Right atrium auricular region (tissue), 2 donors: ENCODE results near the gene ULK4. TPM values are rescaled to one million over a fixed set of nuclear protein-coding genes. Genes with fewer than 3 reads are reported as not detected.

ENCODE experiments used
- DNase-seq: peaks from one replicate; pipeline ENCODE4 v3.0.0-alpha.2; 2019; ENCODE audit warnings: low spot score
- H3K27ac ChIP-seq, 2 donors: fragments of 200-600 bp; sonication (generic); 1 replicate in 1 of 2; 2 replicates in 1 of 2; pipeline ENCODE4 v1.5.1; 2016 to 2019
- H3K27me3 ChIP-seq, 2 donors: fragments of 200-600 bp; sonication (generic); one replicate each; pipeline versions ENCODE4 v1.5.1 to v1.6.0; 2017 to 2019
- H3K36me3 ChIP-seq: fragments of 200-600 bp; sonication (generic); one replicate; pipeline ENCODE4 v1.5.1; 2016
- H3K4me1 ChIP-seq, 2 donors: fragments of 200-600 bp; sonication (generic); one replicate each; pipeline versions ENCODE4 v1.5.1 to v1.6.0; 2017 to 2019
- H3K4me3 ChIP-seq, 2 donors: fragments of 200-600 bp; sonication (generic); 1 replicate in 1 of 2; 2 replicates in 1 of 2; pipeline ENCODE4 v1.5.1; 2017 to 2019; ENCODE audit warnings: mild to moderate bottlenecking in 1 of 2, moderate library complexity in 1 of 2
- H3K9me3 ChIP-seq, 2 donors: fragments of 200-600 bp; sonication (generic); one replicate each; pipeline ENCODE4 v1.5.1; 2019
- total RNA-seq, 2 donors: library from RNA; depleted of rRNA; stranded (reverse); fragments of >200 nt; gene quantifications; one replicate each; pipeline ENCODE4 v1.1.0, GENCODE V29; 2016
- TF ChIP-seq, protein P1 (sequence below), 2 donors: fragments of 200-600 bp; sonication (generic); IDR thresholded peaks; one replicate each; pipeline ENCODE4 v1.5.1; 2019; ENCODE audit warnings: antibody characterized with exemption in 2 of 2

Gene ULK4
- total RNA-seq, 2 donors from 2014 or later: 7.1 to 10.1 TPM

GRCh38 chr3:41234823-41235721 lies 726.8 kb downstream of the ULK4 start:
- TF ChIP-seq, protein P1, sequence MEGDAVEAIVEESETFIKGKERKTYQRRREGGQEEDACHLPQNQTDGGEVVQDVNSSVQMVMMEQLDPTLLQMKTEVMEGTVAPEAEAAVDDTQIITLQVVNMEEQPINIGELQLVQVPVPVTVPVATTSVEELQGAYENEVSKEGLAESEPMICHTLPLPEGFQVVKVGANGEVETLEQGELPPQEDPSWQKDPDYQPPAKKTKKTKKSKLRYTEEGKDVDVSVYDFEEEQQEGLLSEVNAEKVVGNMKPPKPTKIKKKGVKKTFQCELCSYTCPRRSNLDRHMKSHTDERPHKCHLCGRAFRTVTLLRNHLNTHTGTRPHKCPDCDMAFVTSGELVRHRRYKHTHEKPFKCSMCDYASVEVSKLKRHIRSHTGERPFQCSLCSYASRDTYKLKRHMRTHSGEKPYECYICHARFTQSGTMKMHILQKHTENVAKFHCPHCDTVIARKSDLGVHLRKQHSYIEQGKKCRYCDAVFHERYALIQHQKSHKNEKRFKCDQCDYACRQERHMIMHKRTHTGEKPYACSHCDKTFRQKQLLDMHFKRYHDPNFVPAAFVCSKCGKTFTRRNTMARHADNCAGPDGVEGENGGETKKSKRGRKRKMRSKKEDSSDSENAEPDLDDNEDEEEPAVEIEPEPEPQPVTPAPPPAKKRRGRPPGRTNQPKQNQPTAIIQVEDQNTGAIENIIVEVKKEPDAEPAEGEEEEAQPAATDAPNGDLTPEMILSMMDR (IDR thresholded peaks at IDR 0.05): no peak
- no peak for DNase-seq
- no peak overlapping the region for H3K4me3 ChIP-seq
- H3K9me3 ChIP-seq: no peaks in the 10 kb centered on the region
- H3K27ac ChIP-seq: no peak overlapping the region
- no peaks in the 10 kb centered on the region for H3K4me1 ChIP-seq
- peaks cover 81% of the 10 kb centered on the region for H3K36me3 ChIP-seq
- no peaks in the 10 kb centered on the region for H3K27me3 ChIP-seq

- DNase-seq: no peak
- peaks cover 0 to 55% of the 10 kb centered on the region in 2 donors for H3K4me1 ChIP-seq
- H3K4me3 ChIP-seq: no peak overlapping the region
- no peaks in the 10 kb centered on the region for H3K27me3 ChIP-seq
- H3K36me3 ChIP-seq: peaks cover 46% of the 10 kb centered on the region
- no peaks in the 10 kb centered on the region for H3K9me3 ChIP-seq
- H3K27ac ChIP-seq: peak overlapping the region; percentile 43
- TF ChIP-seq, protein P1 (IDR thresholded peaks at IDR 0.05): no peak
These were observed 737.6 kb downstream of the ULK4 start for GRCh38 chr3:41224120-41224806.

DNA sequence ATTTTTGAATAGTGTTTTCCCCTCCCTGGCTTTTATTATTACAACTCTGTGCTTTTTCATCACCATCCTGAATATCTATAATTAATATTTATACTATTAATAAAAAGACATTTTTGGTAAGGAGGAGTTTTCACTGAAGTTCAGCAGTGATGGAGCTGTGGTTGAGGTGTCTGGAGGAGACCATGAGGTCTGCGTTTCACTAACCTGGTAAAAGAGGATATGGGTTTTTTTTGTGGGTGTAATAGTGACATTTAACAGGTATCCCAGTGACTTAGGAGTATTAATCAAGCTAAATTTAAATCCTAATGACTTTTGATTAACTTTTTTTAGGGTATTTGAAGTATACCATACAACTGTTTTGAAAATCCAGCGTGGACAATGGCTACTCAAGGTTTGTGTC lies 738.2 kb downstream of the ULK4 start:
- Histone ChIP-seq H3K36me3 (peaks cover 44% of the 10 kb centered on the region), H3K4me1 (peaks cover 0 to 61% of the 10 kb centered on the region in 2 donors), H3K27me3 (no peaks in the 10 kb centered on the region), H3K9me3 (no peaks in the 10 kb centered on the region), H3K27ac (peak overlapping the region; percentile 31 to 43), H3K4me3 (no peak overlapping the region)
- DNase-seq: no peak
- TF ChIP-seq, protein P1 (IDR thresholded peaks at IDR 0.05): no peak

DNA sequence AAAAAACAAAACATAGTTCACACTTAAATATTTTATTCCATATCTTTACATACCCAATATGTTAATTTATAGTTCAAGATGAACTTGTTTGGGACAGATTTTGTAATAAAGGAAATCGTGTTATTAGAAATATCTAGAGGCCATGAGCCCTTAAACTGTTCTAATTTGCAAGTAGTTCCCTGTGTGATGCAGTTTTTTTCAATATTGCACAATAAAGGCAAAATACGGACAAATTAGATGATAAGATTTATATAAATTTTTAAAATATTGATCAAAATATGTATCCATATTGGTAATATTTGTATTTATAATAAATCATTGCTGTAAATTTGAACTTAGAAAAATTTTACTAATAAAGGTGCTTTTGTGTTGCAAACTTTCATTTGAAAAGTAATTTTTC lies 738.8 kb downstream of the ULK4 start:
- H3K36me3 ChIP-seq: peaks cover 38% of the 10 kb centered on the region
- TF ChIP-seq, protein P1 (IDR thresholded peaks at IDR 0.05): no peak
- no peak overlapping the region for H3K4me3 ChIP-seq
- H3K27me3 ChIP-seq: no peaks in the 10 kb centered on the region
- no peaks in the 10 kb centered on the region for H3K9me3 ChIP-seq
- H3K27ac ChIP-seq: no peak overlapping the region
- peaks cover 0 to 67% of the 10 kb centered on the region in 2 donors for H3K4me1 ChIP-seq
- DNase-seq: no peak

DNA sequence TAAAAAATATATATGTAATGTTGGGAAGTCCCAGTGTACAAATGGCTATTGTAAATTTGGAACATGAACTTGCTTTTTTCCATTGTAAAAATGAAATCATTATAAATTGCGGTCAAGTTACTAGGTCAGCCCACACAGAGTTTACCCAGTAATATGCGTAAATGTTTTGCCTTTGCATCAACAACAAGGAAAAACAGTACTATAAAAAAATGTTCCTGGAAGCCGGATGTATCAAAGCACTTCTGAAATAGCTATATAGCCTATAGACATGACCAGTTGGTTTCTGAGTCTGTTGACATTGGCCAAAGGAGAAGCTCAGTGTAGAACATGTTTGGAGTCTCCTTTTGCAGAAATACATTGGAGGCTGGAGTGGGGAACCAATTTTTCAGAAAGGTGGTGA lies 739.4 kb downstream of the ULK4 start:
- no peak for DNase-seq
- no peaks in the 10 kb centered on the region for H3K9me3 ChIP-seq
- TF ChIP-seq, protein P1 (IDR thresholded peaks at IDR 0.05): no peak
- no peaks in the 10 kb centered on the region for H3K27me3 ChIP-seq
- H3K27ac ChIP-seq: no peak overlapping the region
- H3K36me3 ChIP-seq: peaks cover 32% of the 10 kb centered on the region
- H3K4me3 ChIP-seq: no peak overlapping the region
- H3K4me1 ChIP-seq: peaks cover 0 to 72% of the 10 kb centered on the region in 2 donors
